ENCODE measurements around the gene FRMD4B. TPM values are rescaled to one million over a fixed set of nuclear protein-coding genes. Genes with fewer than 3 reads are reported as not detected.

The FRMD4B gene
- total RNA-seq, 3 donors from 2014 or later (not counting 1 experiment from before 2014, with no cell fraction given) = 8.5 to 19.8 (median 9.4) TPM

DNA sequence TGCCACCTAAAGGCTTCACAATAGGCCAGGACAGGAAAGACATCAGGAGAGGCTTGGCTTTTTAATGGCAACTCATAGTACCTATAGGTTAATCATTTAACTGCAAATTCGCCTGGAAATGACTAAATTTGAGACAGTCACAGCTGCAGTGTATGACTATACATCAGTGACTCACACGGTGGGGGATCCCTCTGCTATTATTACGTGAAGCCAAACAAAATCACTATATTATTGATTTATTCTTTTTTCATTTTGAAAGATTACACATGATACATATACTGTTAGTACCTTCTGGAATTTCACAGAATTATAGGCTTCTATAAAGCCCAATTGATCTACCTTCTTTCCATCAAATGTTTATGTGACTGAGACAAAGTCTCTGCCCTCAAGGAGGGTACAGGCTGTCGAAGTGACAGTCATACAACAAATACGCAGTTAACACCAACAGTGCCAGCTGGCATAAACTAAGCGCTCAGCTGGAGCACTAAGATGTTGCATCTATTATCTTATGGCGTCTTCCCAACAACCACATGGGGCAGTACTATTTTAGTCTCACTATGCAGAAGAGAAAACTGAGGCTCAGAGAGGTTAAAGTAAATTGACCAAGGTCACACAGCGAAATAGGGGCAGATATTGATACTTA is 181.5 kb downstream of the FRMD4B start:
- no peaks in the 10 kb centered on the region for H3K27me3 ChIP-seq (ENCODE audit: control insufficient read depth, insufficient read depth, low read length)
- Mint-ChIP-seq H3K27ac (no peak overlapping the region), H3K4me1 (peaks cover 3 to 8% of the 10 kb centered on the region in 2 donors), H3K27me3 (ENCODE audit: low read depth in 2 of 2) (no peaks in the 10 kb centered on the region), H3K9me3 (no peaks in the 10 kb centered on the region), H3K36me3 (no peaks in the 10 kb centered on the region), H3K4me3 (no peak overlapping the region)
- H3K36me3 ChIP-seq (ENCODE audit: control insufficient read depth, insufficient read depth, low read length) = no peaks in the 10 kb centered on the region
- no peak overlapping the region for H3K27ac ChIP-seq (ENCODE audit: low read length)
- H3K4me1 ChIP-seq (ENCODE audit: control insufficient read depth, insufficient read depth, low read length) = peaks cover 4% of the 10 kb centered on the region
- no peaks in the 10 kb centered on the region for H3K9me3 ChIP-seq (ENCODE audit: control insufficient read depth, insufficient read depth, low read length)
- DNase-seq = no peak
- no peak overlapping the region for H3K4me3 ChIP-seq (ENCODE audit: low read length)
- intact Hi-C loops (cut with micrococcal nuclease) = no loop called here
- 86% methylated on average over 7 of the region's 8 CpGs for WGBS (ENCODE audit: insufficient coverage)
- ATAC-seq = no peak
- TF ChIP-seq, protein P1, sequence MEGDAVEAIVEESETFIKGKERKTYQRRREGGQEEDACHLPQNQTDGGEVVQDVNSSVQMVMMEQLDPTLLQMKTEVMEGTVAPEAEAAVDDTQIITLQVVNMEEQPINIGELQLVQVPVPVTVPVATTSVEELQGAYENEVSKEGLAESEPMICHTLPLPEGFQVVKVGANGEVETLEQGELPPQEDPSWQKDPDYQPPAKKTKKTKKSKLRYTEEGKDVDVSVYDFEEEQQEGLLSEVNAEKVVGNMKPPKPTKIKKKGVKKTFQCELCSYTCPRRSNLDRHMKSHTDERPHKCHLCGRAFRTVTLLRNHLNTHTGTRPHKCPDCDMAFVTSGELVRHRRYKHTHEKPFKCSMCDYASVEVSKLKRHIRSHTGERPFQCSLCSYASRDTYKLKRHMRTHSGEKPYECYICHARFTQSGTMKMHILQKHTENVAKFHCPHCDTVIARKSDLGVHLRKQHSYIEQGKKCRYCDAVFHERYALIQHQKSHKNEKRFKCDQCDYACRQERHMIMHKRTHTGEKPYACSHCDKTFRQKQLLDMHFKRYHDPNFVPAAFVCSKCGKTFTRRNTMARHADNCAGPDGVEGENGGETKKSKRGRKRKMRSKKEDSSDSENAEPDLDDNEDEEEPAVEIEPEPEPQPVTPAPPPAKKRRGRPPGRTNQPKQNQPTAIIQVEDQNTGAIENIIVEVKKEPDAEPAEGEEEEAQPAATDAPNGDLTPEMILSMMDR (IDR thresholded peaks at IDR 0.05) = no peak

DNA sequence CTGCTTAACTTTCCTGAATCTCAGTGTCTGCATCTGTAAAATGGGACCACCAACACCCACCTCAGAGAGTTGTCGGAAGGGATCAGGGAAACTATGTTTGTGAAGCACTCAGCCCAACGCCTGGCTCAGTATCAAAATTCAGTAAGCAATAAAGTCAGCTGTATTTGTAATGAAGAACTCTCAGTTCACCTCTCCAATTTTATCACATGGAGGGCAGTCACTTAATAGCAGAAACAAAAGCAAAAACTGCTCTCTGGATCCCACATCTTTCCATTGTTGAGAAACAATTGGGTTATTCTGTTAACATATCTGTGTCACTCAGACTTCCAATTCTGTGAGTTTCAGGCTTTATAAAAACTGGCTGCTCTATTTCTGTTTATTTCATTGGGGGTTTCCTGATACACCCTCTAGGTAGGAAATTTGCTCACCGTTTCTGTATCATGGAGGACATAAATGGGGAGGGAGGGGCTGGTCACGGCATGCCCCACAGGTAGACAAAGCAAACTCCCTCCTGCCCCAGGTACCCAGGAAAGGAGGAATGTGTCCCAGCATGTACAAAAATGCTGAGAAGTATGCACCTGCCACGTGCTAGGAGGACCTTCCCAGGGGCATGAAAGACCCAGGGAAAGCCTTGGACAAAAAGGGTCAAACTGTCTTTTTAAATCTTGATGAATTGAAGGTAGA is 182.1 kb downstream of the FRMD4B start:
- Mint-ChIP-seq H3K9me3 (no peaks in the 10 kb centered on the region), H3K4me3 (no peak overlapping the region), H3K36me3 (no peaks in the 10 kb centered on the region), H3K27ac (no peak overlapping the region), H3K27me3 (ENCODE audit: low read depth in 2 of 2) (no peaks in the 10 kb centered on the region), H3K4me1 (peaks cover 9 to 12% of the 10 kb centered on the region in 2 donors)
- Histone ChIP-seq H3K4me3 (ENCODE audit: low read length) (no peak overlapping the region), H3K9me3 (ENCODE audit: control insufficient read depth, insufficient read depth, low read length) (no peaks in the 10 kb centered on the region), H3K36me3 (ENCODE audit: control insufficient read depth, insufficient read depth, low read length) (no peaks in the 10 kb centered on the region), H3K27me3 (ENCODE audit: control insufficient read depth, insufficient read depth, low read length) (no peaks in the 10 kb centered on the region), H3K4me1 (ENCODE audit: control insufficient read depth, insufficient read depth, low read length) (peaks cover 4% of the 10 kb centered on the region), H3K27ac (ENCODE audit: low read length) (no peak overlapping the region)
- 72% methylated on average over 5 of the region's 5 CpGs for WGBS (ENCODE audit: insufficient coverage)
- intact Hi-C loops (cut with micrococcal nuclease) = no loop called here
- no peak for ATAC-seq
- DNase-seq = no peak
- TF ChIP-seq, protein P1 (IDR thresholded peaks at IDR 0.05) = no peak

DNA sequence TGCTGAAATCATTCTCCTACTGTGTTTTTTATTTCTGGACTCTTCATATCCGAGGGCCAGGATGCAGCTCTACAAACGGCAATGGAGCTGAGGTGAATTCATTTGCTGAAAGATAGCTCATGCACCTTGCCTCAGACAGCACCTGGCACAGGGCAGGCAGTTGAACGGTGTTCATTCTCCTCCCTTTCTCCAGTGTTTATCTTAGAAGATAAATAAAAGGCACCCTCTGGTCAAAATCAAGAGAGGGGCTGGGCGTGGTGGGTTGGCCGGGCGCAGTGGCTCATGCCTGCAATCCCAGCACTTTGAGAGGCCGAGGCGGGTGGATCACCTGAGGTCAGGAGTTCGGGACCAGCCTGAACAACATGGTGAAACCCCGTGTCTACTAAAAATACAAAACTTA is 184.2 kb downstream of the FRMD4B start:
- ATAC-seq (no peak), DNase-seq (no peak)
- Mint-ChIP-seq H3K36me3 (no peaks in the 10 kb centered on the region), H3K4me3 (no peak overlapping the region), H3K4me1 (peaks cover 21 to 23% of the 10 kb centered on the region in 2 donors), H3K27me3 (ENCODE audit: low read depth in 2 of 2) (no peaks in the 10 kb centered on the region), H3K27ac (no peak overlapping the region), H3K9me3 (no peaks in the 10 kb centered on the region)
- Histone ChIP-seq H3K4me1 (ENCODE audit: control insufficient read depth, insufficient read depth, low read length) (peaks cover 12% of the 10 kb centered on the region), H3K9me3 (ENCODE audit: control insufficient read depth, insufficient read depth, low read length) (no peaks in the 10 kb centered on the region), H3K4me3 (ENCODE audit: low read length) (no peak overlapping the region), H3K27ac (ENCODE audit: low read length) (no peak overlapping the region), H3K36me3 (ENCODE audit: control insufficient read depth, insufficient read depth, low read length) (no peaks in the 10 kb centered on the region), H3K27me3 (ENCODE audit: control insufficient read depth, insufficient read depth, low read length) (no peaks in the 10 kb centered on the region)
- intact Hi-C loops (cut with micrococcal nuclease) = no loop called here
- 98% methylated on average over 10 of the region's 10 CpGs for WGBS (ENCODE audit: insufficient coverage)
- TF ChIP-seq, protein P1 (IDR thresholded peaks at IDR 0.05) = no peak

Data from natural killer cell (primary cell).